Mesothelial cell of epicardium (in vitro differentiated cells): ENCODE results near the gene TAS1R2. TPM values are rescaled to one million over a fixed set of nuclear protein-coding genes. Genes with fewer than 3 reads are reported as not detected.
A peak's percentile ranks its signal among the peaks of the same experiment; 100 is the strongest.

Experiments used
- DNase-seq, 2 experiments: peaks; one replicate each; pipeline ENCODE4 v3.0.0; 2021; ENCODE audit warnings: low spot score in 2 of 2; ENCODE audit not compliant: unreplicated experiment in 2 of 2
- H3K27ac Mint-ChIP-seq: 2 replicates; pipeline ENCODE4 v1.8.0; 2021; ENCODE audit warnings: mixed read lengths
- H3K27me3 Mint-ChIP-seq: 2 replicates; pipeline ENCODE4 v1.8.0; 2021; ENCODE audit warnings: low read depth, mixed read lengths
- H3K36me3 Mint-ChIP-seq: 2 replicates; pipeline ENCODE4 v1.8.0; 2021; ENCODE audit warnings: mixed read lengths
- H3K4me1 Mint-ChIP-seq: 2 replicates; pipeline ENCODE4 v1.8.0; 2021; ENCODE audit warnings: mixed read lengths
- H3K4me3 Mint-ChIP-seq: 2 replicates; pipeline ENCODE4 v1.8.0; 2021; ENCODE audit warnings: mild to moderate bottlenecking, moderate library complexity, mixed read lengths
- H3K9me3 Mint-ChIP-seq: 2 replicates; pipeline ENCODE4 v1.8.0; 2021; ENCODE audit warnings: mixed read lengths
- total RNA-seq: library from RNA; stranded (reverse); gene quantifications from 3 replicates; pipeline ENCODE4 v1.2.1, GENCODE V29; 2021
- TF ChIP-seq, protein P1 (sequence below): fragments of 200-600 bp; sonication (generic); IDR thresholded peaks from one replicate; pipeline ENCODE4 v1.5.0; 2021; ENCODE audit warnings: antibody characterized with exemption; ENCODE audit not compliant: unreplicated experiment

Gene TAS1R2
- total RNA-seq, 1 donor from 2014 or later = not detected

DNA sequence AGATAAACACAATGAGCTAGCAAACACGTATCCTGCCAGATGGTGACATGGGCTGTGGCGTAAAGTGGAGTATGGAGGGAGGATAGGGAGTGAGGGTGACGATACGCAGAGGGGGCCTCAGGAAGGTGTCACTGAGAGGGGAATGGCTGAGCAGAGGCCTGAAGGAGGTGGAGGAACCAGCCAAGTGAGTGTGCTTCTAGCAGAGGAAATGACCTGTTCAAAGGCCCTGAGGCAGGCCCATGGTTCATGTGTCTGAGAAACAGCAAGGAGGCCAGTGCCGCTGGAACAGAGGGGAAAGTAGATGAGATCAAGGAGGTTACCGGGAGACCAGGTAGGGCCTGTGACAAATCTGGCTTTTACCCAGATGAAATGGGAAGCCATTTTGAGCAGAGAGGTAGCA, 36.0 kb downstream of the TAS1R2 start:
- Mint-ChIP-seq H3K9me3 (peaks cover 12% of the 10 kb centered on the region), H3K27ac (no peak overlapping the region), H3K4me3 (no peak overlapping the region), H3K27me3 (peaks cover 62% of the 10 kb centered on the region), H3K36me3 (no peaks in the 10 kb centered on the region), H3K4me1 (no peaks in the 10 kb centered on the region)
- no peak for DNase-seq
- TF ChIP-seq, protein P1, sequence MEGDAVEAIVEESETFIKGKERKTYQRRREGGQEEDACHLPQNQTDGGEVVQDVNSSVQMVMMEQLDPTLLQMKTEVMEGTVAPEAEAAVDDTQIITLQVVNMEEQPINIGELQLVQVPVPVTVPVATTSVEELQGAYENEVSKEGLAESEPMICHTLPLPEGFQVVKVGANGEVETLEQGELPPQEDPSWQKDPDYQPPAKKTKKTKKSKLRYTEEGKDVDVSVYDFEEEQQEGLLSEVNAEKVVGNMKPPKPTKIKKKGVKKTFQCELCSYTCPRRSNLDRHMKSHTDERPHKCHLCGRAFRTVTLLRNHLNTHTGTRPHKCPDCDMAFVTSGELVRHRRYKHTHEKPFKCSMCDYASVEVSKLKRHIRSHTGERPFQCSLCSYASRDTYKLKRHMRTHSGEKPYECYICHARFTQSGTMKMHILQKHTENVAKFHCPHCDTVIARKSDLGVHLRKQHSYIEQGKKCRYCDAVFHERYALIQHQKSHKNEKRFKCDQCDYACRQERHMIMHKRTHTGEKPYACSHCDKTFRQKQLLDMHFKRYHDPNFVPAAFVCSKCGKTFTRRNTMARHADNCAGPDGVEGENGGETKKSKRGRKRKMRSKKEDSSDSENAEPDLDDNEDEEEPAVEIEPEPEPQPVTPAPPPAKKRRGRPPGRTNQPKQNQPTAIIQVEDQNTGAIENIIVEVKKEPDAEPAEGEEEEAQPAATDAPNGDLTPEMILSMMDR = no peak

DNA sequence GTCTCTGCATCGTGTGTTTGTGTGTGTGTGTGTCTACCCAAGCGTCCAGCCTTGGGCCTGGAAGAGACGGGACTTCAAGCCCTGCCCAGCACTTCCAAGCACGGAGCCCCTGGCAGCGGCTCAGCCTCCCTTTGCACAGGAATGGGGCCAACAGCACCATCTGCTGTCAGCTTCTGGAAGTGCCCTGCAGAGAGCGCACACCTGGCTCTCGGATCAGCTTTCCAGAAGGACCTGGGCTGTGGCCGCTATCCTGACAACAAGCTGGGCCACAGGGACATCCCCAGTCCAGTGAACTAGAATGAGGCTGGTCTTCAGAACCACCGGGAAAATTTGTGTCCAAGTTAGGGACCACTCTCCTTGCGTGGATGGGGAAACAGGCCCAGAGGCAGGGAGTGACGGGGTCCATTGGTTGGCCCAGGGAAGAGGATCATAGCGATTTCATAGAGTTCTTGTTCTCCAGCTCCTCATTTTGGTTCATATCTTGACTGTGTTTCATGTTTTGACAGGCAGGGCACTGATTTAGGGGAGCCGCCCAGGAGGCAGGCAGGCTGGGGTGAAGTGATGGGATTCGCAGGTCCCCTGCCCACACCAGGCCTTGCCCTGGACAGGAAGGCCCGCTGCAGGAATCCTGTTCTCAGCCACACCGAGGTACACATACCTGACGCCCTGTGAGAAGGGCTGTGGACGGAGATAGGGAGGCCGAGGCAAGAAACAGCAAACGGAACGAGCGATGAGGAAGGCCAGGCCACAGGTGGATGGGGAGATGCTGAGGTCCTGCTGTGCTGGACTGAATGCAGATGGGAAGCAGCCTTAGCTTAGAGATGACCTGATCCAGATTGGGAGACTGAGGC, 38.4 kb downstream of the TAS1R2 start:
- peak; percentile 66 to 93 for DNase-seq
- peaks cover 72% of the 10 kb centered on the region for H3K27me3 Mint-ChIP-seq
- no peak overlapping the region for H3K27ac Mint-ChIP-seq
- no peaks in the 10 kb centered on the region for H3K4me1 Mint-ChIP-seq
- no peaks in the 10 kb centered on the region for H3K36me3 Mint-ChIP-seq
- TF ChIP-seq, protein P1 = peak; percentile 92
- H3K4me3 Mint-ChIP-seq = no peak overlapping the region
- peaks cover 5% of the 10 kb centered on the region for H3K9me3 Mint-ChIP-seq

DNA sequence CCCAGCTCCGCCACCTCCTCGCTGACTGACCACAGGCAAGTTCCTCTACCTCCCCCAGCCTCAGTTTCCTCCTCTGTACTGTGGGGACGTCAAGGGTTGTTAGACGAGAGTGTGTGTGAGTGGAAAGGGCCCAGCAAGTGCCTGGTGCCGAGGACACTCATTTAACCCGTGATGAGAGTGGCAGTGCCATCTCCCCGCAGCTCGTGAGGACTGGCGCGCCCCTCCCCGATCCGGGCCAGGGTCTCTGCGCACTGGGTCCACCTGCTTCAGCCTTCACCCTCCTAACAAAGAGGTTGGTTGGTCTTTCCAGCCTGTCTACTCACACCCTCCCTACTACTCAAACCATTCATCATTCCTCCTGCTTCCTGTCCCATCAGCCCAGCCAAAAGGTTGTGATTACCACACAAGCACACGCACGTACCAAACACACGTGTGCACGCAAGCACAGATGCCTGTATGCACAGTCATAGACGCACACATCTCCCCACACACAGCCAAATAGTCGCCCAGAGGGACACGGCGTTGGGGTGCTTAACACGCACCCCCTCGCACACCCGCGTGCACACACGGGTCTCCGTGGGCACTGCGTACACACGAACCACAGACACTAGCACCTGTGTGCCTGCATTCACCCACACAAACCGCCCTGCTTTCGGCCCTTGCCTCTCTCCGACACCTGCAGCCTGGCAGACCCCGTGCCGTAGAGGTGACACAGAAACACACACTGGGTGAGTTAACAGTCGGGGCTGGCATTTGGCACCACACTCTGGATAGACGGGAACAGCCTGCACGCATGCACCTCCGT, 39.3 kb downstream of the TAS1R2 start:
- H3K36me3 Mint-ChIP-seq = no peaks in the 10 kb centered on the region
- no peaks in the 10 kb centered on the region for H3K4me1 Mint-ChIP-seq
- H3K4me3 Mint-ChIP-seq = no peak overlapping the region
- no peak overlapping the region for H3K27ac Mint-ChIP-seq
- TF ChIP-seq, protein P1 = no peak
- no peak for DNase-seq
- peaks cover 68% of the 10 kb centered on the region for H3K27me3 Mint-ChIP-seq
- no peaks in the 10 kb centered on the region for H3K9me3 Mint-ChIP-seq

DNA sequence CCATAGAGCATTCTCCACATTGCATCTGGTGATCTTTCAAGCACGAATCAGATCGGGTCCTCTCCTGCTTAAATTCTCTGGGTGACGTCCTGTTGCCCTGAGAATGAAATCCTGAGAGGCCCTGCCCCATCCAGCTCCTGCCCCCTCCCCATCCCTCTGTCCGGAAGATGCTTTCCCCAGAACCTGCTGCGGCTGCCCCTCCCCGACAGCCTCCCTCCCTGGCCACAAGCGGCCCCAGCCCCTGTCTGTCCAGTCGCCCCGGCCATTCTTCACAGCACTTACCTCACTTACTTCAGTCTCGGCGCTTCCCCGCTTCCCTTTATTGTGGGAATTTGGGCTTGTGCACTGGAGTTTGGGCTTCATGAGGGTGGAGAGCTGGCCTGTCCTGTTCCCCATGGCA, 40.3 kb downstream of the TAS1R2 start:
- H3K4me1 Mint-ChIP-seq = peaks cover 3% of the 10 kb centered on the region
- no peak overlapping the region for H3K27ac Mint-ChIP-seq
- H3K36me3 Mint-ChIP-seq = no peaks in the 10 kb centered on the region
- no peaks in the 10 kb centered on the region for H3K9me3 Mint-ChIP-seq
- TF ChIP-seq, protein P1 = no peak
- H3K4me3 Mint-ChIP-seq = no peak overlapping the region
- peaks cover 68% of the 10 kb centered on the region for H3K27me3 Mint-ChIP-seq
- DNase-seq = no peak

DNA sequence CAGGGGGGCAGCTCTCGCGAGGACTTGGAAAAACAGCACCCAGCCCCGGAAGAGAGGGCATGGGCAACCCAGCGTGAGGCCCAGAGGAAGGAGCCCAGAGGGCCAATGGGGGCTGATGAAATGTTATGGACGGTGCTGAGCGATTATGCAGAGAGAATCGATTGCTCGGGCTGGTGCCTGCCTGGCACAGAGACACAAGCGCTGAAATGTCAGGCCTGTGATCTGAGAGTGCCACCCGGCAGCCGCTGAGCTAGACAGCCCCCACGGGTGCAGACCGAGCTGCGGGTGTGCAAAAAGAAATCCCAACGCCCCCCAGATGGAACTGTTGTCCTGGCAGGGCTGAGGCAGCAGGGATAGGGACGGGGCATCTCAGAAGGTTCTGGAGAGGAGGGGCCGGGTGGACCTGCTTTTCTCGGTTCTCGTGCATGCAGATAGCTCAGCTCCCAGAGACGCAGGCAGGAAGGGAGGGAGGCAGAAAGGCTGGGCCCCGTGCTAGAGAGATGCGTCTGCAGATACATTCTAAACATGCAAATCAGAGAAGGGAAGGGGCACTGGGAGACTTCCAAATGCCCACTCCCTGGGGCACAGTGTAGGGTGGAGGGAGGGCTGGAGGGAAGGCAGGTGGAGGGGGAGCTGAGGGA, 41.5 kb downstream of the TAS1R2 start:
- no peaks in the 10 kb centered on the region for H3K9me3 Mint-ChIP-seq
- no peaks in the 10 kb centered on the region for H3K36me3 Mint-ChIP-seq
- peaks cover 56% of the 10 kb centered on the region for H3K27me3 Mint-ChIP-seq
- H3K27ac Mint-ChIP-seq = no peak overlapping the region
- TF ChIP-seq, protein P1 = no peak
- no peak overlapping the region for H3K4me3 Mint-ChIP-seq
- H3K4me1 Mint-ChIP-seq = peaks cover 3% of the 10 kb centered on the region
- no peak for DNase-seq
